NCI-H748 (cell line): Measurements from ENCODE around the gene SFTA2.
A peak's percentile ranks its signal among the peaks of the same experiment; 100 is the strongest.
"Not testable (repeated sequence)": the region's sequence is repeated elsewhere in the genome, so short reads cannot be mapped to it uniquely, and the experiment has no call there.

ENCODE experiments used
- DNase-seq: peaks from one replicate; lab custom pipeline; 2025; ENCODE audit not compliant: unreplicated experiment; lab: John Stamatoyannopoulos, UW

Gene SFTA2

DNA sequence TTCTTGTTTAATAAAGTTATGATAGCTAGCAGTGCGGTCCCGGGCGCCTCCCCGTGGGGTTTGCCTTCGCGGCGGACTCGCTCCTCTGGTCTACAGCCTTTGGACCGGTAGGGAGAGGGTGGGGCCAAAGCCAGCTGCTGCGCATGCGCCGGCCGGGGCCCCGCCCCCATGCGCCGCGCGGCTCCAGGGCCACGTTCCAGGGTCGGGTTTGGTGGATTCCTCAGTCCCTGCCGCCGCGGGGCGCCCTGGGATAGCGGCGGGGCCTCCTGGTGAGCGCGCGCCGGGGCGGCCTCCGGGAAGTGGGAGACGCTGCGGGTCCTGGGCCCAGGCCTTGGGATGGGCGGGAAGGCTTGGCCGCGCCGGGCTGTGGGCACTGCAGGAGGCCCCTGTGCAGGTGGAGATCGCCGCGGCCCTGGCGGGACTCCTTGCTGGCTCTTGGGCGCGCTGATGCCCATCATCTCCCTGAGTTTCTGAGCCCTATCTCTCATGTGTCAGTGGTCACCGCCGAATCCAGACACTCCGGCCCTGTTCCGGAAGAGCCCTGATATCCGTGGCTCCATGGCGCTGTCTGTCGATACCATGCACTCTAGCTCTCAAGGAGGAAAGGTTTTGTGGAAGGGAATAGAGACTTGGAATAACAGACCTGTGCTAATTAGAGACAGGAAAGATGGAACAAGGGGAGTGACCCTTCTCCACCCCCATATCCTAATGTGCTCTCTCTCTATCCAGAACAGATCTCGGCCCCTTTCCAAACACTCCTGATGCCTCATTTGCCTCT lies 17.7 kb downstream of the SFTA2 start, which contains the start of gene VARS2:
VARS2 (plus strand) TSS at position 163 of the 778 bp plus-strand sequence; CDS start at position 762, 599 bp downstream.
- DNase-seq, result peak; percentile 86

DNA sequence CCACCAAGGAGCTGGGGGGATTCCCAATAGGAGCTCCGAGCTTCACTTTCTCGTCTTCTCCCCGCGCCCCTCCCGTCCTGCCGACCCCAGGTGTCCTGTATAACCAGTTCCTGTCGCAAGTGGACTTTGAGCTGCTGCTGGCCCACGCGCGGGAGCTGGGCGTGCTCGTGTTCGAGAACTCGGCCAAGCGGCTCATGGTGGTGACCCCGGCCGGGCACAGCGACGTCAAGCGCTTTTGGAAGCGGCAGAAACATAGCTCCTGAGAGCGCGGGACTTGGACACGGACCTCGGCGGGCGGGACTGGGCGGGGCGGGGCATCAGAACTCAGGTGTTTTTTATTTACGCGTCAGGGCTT lies 18.3 kb downstream of the SFTA2 start:
- no peak for DNase-seq

DNA sequence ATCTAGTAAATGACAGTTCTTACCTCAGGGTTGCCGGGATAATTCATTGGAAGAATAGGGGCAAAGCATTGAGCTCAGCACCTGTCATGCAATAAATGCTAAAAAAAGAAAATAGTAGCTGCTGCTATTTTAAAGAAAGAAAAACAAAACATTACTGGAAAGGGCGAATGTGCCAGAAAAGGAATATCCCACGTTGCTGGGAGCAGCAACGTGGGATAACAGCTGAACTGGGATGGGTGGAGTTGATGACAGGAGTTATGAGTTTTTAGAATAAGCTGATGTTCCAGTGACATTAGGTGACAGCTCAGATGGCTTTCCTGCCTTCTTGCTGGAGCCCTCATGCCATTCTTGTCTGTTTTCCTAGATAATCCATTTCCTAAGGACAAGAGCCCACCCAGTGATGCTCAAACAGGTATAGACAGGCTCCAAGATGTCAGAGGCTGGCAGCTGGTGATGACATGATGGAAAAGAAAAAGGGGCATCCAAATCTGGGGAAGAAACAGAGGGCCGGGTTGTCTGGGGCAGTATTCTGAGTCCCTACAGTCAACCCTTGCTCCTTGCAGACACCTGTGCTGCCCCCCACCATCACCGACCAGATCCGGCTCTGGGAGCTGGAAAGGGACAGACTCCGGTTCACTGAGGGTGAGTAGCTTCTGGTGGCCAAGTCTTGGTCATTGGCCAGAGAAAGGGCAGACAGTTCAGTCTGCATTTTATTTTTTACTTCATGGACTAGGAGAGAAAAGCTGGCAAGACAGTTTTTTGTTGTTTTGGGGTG lies 19.0 kb downstream of the SFTA2 start:
- no peak for DNase-seq

DNA sequence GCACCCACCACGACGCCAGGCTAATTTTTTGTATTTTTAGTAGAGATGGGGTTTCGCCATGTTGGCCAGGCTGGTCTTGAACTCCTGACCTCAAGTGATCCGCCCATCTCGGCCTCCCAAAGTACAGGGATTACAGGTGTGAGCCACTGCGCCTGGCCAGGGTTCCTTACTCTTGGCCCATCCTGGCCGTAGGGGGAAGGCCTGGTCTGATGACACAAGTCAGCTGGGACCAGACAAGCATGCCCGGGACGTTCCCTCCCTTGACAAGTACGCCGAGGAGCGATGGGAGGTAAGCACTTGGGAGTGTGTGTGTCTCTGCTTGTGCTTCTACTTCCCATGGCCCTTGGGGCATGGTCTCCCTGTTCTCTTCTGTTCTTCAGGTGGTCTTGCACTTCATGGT lies 21.5 kb downstream of the SFTA2 start:
- not testable (repeated sequence) for DNase-seq

DNA sequence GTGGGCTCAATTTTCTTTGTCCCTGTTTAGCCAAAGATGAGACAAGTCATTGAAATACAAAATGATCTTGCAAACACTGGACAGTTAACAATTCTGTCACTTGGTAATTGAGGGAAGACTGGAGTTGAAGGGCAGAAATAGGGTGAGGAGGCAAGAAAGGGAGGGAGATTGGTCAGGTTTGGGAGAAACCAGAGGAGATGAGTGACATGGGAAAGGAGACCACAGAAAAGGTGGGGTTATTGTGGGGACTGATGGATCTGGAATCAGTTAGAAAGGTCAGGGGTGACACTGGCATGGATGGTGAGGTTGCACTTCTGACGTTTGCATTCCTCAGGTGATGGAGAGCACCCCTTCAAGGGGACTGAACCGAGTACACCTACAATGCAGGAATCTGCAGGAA lies 23.3 kb downstream of the SFTA2 start:
- DNase-seq, result no peak

DNA sequence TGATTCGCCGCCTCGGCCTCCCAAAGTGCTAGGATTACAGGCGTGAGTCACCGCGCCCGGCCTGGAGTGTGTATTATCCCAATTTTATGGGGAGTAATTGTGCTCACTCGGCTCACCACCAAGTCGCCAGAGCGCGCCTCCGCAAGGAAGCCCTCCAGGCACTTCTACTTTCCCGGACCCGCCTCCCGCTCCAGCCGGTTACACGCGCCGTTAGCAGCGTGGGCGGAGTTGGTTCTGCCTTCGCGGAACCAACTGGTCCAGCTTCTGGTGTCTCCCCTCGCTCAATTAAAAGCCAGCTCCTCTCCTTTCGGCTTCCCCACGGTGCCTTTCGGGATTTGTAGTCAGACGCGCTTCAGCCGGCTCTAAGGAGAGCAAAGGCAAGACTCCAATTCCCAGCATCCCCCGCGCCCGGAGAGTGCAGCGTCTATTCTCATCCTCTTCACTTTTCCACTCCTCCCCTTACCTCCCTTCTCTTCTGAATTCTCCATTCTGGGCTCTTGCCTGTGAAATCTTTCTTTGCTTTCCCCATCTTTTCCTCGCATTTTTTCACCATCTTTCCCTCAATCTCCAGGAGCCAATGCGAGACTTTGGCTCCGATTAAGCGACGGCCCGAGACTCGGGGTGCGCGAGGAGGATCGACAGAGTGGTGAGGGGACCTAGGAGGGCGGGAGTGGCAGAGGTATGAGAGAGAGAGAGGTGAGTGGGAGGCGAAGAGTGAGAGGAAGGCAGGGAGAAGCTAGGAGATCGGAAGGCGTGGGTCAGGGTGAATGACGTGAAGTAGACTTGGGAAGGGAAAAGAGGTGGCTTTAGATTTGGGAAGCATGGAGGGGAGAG lies 24.0 kb downstream of the SFTA2 start, which contains the start of gene GTF2H4:
GTF2H4 (plus strand) TSS at position 450 of the 834 bp plus-strand sequence.
- peak; percentile 100 for DNase-seq

DNA sequence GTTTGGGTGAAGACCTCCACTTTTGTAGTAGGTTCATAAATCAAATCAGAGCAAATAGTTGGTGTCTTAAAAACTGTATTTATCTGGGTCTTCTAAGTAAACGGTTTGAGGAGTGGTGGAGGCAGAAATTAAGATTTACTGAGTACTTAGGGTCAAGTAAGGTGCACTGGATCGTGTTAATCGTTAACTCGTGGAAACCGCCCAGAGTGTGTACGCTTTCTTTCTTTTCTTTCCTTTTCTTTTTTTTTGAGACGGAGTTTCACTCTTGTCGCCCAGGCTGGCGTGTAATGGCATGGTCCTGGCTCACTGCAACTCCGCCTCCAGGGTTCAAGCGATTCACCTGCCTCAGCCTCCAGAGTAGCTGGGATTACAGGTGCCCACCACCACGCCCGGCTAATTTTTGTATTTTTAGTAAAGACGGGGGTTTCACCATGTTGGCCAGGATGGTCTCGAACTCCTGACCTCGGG lies 24.6 kb downstream of the SFTA2 start:
- DNase-seq, result not testable (repeated sequence)

DNA sequence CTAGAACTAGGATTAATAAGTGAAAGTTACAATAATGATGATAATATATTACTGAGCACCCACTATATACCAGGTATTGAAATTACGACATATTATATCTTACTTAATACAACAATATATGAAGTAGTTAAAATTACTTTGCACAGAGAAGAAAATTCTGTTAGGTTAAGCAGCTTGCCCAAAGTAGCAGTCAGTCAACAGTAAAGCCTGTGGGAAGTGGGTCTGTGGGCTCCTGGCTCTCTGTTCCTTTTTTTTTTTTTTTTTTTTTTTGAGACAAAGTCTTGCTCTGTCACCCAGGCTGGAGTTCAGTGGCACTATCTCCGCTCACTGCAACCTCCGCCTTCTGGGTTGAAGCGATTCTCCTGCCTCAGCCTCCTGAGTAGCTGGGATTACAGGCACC lies 28.7 kb downstream of the SFTA2 start:
- no peak for DNase-seq

DNA sequence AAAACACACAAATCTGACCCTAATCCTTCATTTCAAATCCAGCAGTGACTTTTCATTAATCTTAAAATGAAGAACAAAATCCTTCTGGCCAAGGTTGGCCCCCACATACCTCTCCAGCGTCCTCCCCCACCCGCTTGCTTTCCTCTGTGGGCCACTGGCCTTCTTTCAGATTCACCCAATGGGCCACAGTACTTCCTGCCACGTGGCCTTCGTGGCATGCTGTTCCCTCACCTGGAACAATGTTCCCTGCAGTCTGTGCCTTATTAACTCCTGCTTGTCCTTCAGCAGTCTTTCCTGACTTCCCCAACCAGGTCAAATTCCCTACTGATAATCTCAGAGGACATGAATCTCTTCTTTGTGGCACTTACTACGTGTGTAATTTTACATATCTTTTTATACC lies 29.3 kb downstream of the SFTA2 start:
- no peak for DNase-seq

DNA sequence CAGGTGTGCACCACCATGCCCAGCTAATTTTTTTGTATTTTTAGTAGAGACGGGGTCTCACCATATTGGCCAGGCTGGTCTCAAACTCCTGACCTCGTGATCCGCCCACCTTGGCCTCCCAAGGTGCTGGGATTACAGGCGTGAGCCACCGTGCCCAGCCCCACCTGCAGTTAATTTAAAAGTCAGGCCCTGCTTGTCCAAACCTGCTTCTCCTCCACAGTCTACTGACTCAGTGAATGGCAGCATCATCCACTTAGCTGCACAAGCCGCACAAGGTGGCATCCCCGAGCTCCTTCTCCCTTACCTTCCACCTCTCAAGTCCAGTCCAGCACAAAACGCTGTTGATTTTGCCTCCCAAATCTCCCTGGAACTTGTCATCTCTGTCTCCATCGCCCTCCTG lies 29.8 kb downstream of the SFTA2 start:
- DNase-seq, result not testable (repeated sequence)

DNA sequence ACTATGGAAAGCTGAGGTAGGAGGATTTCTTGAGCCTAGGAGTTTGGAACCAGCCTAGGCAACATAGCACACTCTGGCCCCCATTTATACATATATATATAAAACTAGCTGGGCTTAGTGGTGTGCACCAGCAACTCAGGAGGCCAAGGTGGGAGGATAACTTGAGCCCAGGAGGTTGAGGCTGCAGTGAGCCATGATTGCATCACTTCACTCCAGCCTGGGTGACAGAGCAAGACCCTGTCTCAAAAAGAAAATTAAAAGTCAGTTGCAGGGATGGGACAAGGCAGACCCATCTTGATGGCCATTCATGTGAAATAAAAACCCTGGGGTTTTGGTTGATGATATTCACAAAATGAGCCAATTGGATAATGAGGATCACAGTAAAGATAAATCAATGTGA lies 30.5 kb downstream of the SFTA2 start:
- no peak for DNase-seq

DNA sequence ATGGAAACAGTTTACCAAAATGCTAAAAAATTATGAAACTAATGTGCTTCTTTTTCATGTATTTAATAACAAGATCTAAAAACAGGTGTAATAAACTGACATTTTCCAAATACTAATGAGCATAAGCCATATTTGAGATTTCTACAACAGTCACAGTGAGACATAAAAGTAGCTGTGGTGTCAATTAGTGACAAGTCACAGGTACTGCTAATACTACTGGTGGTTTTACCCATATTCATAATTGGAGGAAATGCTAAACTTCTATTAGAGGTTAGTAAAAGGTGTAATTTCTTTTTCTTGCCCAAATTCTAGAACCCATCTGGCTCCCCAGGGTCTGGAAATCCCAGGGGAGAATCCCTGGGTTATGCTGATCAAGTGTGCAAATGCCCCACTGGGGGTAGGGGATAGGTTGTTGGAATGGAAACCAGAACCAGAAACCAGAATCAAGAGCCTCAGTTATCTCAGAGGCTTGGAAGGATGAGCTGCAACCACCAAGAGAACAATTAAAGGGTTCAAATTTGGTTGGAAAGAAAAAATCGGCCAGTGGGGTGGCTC lies 31.0 kb downstream of the SFTA2 start:
- no peak for DNase-seq

DNA sequence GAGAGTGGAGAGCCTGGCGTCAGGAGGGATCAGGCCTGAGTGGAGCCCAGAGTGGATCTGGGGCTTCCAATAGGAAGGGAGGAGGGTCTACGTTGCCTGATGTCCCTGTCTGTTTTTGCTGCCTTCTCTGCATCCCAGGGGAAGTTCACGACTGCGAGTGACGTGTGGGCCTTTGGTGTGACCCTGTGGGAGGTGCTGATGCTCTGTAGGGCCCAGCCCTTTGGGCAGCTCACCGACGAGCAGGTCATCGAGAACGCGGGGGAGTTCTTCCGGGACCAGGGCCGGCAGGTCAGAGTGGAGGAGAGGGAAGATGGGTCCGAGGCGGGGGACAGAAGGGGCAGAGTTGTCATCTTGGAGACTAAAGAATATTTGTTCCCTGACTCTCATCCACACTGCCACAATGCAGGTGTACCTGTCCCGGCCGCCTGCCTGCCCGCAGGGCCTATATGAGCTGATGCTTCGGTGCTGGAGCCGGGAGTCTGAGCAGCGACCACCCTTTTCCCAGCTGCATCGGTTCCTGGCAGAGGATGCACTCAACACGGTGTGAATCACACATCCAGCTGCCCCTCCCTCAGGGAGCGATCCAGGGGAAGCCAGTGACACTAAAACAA lies 33.1 kb downstream of the SFTA2 start:
- no peak for DNase-seq

DNA sequence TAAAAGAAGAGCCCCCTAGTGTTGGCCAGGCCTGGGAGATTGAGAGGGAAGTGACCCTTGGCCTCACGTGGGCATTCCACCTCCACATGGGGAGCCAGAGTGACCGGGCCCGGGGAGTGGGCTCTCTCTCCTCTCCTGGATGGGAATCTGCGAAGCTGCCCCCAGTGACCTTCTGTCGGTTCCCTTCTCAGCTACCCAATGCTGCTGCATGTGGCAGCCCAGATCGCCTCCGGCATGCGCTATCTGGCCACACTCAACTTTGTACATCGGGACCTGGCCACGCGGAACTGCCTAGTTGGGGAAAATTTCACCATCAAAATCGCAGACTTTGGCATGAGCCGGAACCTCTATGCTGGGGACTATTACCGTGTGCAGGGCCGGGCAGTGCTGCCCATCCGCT lies 34.1 kb downstream of the SFTA2 start:
- DNase-seq, result no peak

DNA sequence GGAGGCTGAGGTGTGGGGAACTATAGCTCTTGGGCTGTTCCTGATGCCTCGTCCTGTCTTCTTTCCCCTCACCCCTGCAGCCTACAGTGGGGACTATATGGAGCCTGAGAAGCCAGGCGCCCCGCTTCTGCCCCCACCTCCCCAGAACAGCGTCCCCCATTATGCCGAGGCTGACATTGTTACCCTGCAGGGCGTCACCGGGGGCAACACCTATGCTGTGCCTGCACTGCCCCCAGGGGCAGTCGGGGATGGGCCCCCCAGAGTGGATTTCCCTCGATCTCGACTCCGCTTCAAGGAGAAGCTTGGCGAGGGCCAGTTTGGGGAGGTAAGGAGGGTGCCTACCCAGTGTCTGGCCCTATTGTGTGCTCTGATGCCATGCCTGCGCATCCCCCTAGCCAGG lies 35.4 kb downstream of the SFTA2 start:
- no peak for DNase-seq

DNA sequence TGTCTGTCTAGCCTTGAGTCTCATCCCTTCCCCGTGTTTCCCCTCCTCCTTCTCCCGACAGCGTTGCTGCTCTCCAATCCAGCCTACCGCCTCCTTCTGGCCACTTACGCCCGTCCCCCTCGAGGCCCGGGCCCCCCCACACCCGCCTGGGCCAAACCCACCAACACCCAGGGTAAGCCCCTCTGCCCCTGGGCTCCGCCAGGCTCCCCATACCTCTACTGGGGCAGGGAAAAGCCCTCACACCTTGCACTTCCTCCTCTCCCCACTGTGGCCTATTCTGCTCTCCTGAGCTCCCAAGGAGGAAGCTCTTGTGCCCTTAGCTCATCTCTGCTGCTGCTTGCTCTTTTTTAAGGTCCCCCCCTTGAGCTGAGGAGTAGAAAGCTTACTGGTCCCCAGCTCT lies 36.6 kb downstream of the SFTA2 start:
- no peak for DNase-seq

DNA sequence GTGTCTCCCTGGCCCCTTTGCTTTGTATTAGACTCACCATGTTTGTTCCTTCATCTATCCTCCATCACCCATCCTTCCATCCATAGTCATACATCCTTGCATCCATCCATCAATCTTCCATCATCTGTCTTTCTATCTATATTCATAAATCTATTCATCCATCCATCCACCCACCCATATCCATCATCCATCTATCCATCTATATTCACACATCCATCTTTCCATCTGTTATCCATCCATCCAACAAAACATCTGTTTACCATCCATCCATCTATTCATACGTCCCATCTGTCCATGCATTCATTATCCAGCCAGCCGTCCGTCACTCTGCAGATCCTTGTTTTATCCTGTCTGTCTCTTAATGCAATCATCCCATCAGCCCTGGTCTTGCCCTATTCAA lies 37.0 kb downstream of the SFTA2 start:
- DNase-seq, result no peak

DNA sequence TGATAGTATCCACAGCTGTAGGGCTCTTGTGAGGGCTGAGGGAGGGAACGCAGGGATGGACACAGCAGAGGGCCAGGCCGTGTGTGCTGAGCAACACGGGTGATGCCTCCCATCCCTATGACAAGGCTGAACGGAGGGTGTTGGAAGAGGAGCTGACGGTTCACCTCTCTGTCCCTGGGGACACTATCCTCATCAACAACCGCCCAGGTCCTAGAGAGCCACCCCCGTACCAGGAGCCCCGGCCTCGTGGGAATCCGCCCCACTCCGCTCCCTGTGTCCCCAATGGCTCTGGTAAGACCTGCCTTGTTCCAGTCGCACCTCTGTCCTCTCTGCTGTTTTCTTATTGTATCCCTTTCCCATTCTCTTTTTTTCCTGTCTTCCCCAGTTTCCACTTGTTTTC lies 37.6 kb downstream of the SFTA2 start:
- no peak for DNase-seq

DNA sequence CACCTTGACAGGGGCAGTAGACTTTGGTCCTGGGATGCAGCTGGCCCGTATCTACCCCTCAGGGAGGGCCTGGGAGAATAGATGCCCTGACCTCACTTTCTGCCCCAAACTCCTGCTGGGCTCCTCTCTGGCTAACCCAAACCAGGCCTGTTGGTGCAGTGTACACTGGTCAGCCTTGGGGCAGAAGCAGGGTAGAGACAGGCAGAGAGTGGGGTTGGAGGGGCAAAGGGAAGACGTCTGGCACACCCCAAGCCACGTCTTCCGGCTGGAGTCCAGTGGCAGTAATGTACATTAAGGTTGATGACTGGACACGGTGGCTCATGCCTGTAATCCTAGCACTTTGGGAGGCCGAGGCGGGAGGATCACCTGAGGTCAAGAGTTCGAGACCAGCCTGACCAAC lies 38.3 kb downstream of the SFTA2 start:
- DNase-seq, result no peak

DNA sequence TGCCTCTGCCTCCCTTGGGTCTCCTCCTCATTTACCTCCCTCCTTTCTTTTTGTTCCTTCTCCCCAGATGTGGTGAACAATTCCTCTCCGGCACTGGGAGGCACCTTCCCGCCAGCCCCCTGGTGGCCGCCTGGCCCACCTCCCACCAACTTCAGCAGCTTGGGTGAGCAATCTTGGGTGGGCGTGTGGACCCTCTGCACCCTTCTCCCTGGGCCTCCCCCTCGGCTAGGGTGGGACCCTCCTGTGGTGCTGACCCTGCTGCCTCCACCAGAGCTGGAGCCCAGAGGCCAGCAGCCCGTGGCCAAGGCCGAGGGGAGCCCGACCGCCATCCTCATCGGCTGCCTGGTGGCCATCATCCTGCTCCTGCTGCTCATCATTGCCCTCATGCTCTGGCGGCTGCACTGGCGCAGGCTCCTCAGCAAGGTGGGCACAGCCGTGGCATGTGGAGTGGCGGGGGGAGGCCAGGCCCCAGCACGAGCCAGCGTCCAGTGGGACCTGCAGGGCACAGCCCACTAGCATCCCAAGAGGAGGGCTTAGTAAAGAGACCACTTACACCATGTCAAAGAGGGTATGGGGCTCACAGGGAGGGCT lies 38.9 kb downstream of the SFTA2 start:
- DNase-seq, result no peak
